GM12878 (cell line): ENCODE results near the gene PRORP. TPM values are rescaled to one million over a fixed set of nuclear protein-coding genes. Genes with fewer than 3 reads are reported as not detected.

Source experiments
- ATAC-seq: fragments of 200-7000 bp; cut with Tn5 transposase; 3 replicates; pipeline ENCODE4 v1.9.1; 2020; ENCODE audit warnings: mild to moderate bottlenecking, moderate library complexity
- BruUV-seq: library from RNA; stranded (reverse); fragments of 400-500 nt; replicated peaks from 2 replicates; lab custom pipeline; 2021; lab: Mats Ljungman, UMichigan
- CTCF ChIA-PET: fragments of 300-600 bp; sonication (Branson Sonifier 250); formaldehyde crosslinking; extraction: SDS; loops from one replicate; lab custom pipeline; 2021; ENCODE audit warnings: inconsistent platforms; lab: Yijun Ruan, JAX
- POLR2A ChIA-PET: fragments of 350-600 bp; formaldehyde crosslinking; extraction: SDS; loops from one replicate; lab custom pipeline; 2021; ENCODE audit warnings: inconsistent platforms; lab: Charles Lee
- RAD21 ChIA-PET: fragments of 300-600 bp; sonication (Branson Sonifier 250); formaldehyde crosslinking; loops from one replicate; lab custom pipeline; 2023; ENCODE audit warnings: antibody characterized with exemption; ENCODE audit not compliant: unreplicated experiment; lab: Charles Lee
- SMC1A ChIA-PET: fragments of 300-600 bp; sonication (Branson Sonifier 250); formaldehyde crosslinking; loops from one replicate; lab custom pipeline; 2023; ENCODE audit not compliant: unreplicated experiment, uncharacterized antibody; lab: Charles Lee
- DNase-seq: peaks from one replicate; pipeline ENCODE4 v3.0.0-alpha.2; 2011; ENCODE audit warnings: low read depth, low spot score
- FAIRE-seq: peaks from 3 replicates; lab custom pipeline; 2011; peaks lifted over from hg19 to GRCh38; lab: Jason Lieb, UNC
- H2AFZ ChIP-seq: 2 replicates; pipeline ENCODE4 v1.6.0; 2011; ENCODE audit warnings: low read depth, low read length, control low read depth; ENCODE audit not compliant: control insufficient read depth
- H3K27ac ChIP-seq: 2 replicates; pipeline ENCODE4 v1.5.1; 2011; ENCODE audit warnings: control low read depth; ENCODE audit not compliant: control insufficient read depth, insufficient read depth
- H3K27me3 ChIP-seq, 2 experiments: replicated peaks in 1 of 2; 2 replicates each; pipeline versions ENCODE4 v1.6.0 to v1.6.1; 2011; ENCODE audit warnings: low read length in 1 of 2; ENCODE audit not compliant: control insufficient read depth in 2 of 2, insufficient read depth in 2 of 2
- H3K36me3 ChIP-seq, 2 experiments: 2 replicates each; pipeline ENCODE4 v1.5.1; 2011; ENCODE audit warnings: low read length in 1 of 2; ENCODE audit not compliant: control insufficient read depth in 2 of 2, insufficient read depth in 2 of 2
- H3K4me1 ChIP-seq: 2 replicates; pipeline ENCODE4 v1.6.1; 2011; ENCODE audit warnings: mild to moderate bottlenecking, low read length, moderate library complexity, mixed read lengths; ENCODE audit not compliant: control insufficient read depth, insufficient read depth
- H3K4me2 ChIP-seq: 2 replicates; pipeline ENCODE4 v1.6.0; 2011; ENCODE audit warnings: control low read depth; ENCODE audit not compliant: control insufficient read depth, insufficient read depth
- H3K4me3 ChIP-seq: fragments of 200-600 bp; sonication (generic); 2 replicates; pipeline ENCODE4 v1.5.1; 2016
- H3K79me2 ChIP-seq: 2 replicates; pipeline ENCODE4 v1.6.0; 2011; ENCODE audit warnings: low read length; ENCODE audit not compliant: control insufficient read depth, insufficient read depth
- H3K9ac ChIP-seq: 2 replicates; pipeline ENCODE4 v1.8.0; 2011; ENCODE audit warnings: low read length, control low read depth, mixed read lengths; ENCODE audit not compliant: control insufficient read depth, insufficient read depth
- H3K9me3 ChIP-seq: replicated peaks from 3 replicates; pipeline ENCODE4 v1.5.1; 2011; ENCODE audit warnings: mild to moderate bottlenecking, low read length; ENCODE audit not compliant: control insufficient read depth, insufficient read depth
- H4K20me1 ChIP-seq: 2 replicates; pipeline ENCODE4 v1.6.0; 2011; ENCODE audit not compliant: control insufficient read depth, insufficient read depth
- ASH2L ChIP-seq: fragments of 300-600, 200-600 bp; sonication (generic); IDR thresholded peaks from 2 replicates; pipeline ENCODE4 v1.6.1; 2017; ENCODE audit warnings: low read depth, mild to moderate bottlenecking, borderline replicate concordance
- CHD4 ChIP-seq: fragments of 200-600 bp; sonication (generic); IDR thresholded peaks from 2 replicates; pipeline ENCODE4 v1.6.1; 2016; ENCODE audit warnings: mild to moderate bottlenecking
- DPF2 ChIP-seq: fragments of 450-650 bp; IDR thresholded peaks from 2 replicates; pipeline ENCODE4 v1.6.1; 2017; ENCODE audit warnings: mild to moderate bottlenecking
- HDGF ChIP-seq: fragments of 450-650 bp; IDR thresholded peaks from 2 replicates; pipeline ENCODE4 v1.6.1; 2016; ENCODE audit warnings: antibody characterized with exemption
- IKZF2 ChIP-seq, 2 experiments: fragments of 450-650 bp; IDR thresholded peaks; 2 replicates each; pipeline ENCODE4 v1.6.1; 2017; ENCODE audit warnings: mild to moderate bottlenecking in 2 of 2, moderate library complexity in 2 of 2
- SIN3A ChIP-seq: IDR thresholded peaks from 2 replicates; pipeline ENCODE4 v1.6.1; 2012; ENCODE audit warnings: low read depth, low read length, improper control_type of control experiment
- TARDBP ChIP-seq: IDR thresholded peaks from 2 replicates; pipeline ENCODE4 v1.6.1; 2016; ENCODE audit warnings: borderline replicate concordance
- WGBS: methylation state at CpG from one replicate; pipeline ENCODE4 v1.1.6; 2016; ENCODE audit warnings: low lambda C conversion rate; ENCODE audit not compliant: insufficient replicate concordance, insufficient coverage; ENCODE audit errors: missing lambda C conversion rate; 5-methylcytosine and 5-hydroxymethylcytosine counted together
- in situ Hi-C: fragments of 300-500 bp; cut with MboI; formaldehyde crosslinking; loops from 9 replicates; pipeline ENCODE4 v1.14.3; 2018; ENCODE audit warnings: mixed read lengths
- intact Hi-C: fragments of 100-400 bp; cut with micrococcal nuclease; formaldehyde crosslinking; loops from one replicate; pipeline ENCODE4 v1.14.2; 2022; ENCODE audit not compliant: unreplicated experiment
- polyA plus RNA-seq, 11 experiments: library from polyadenylated mRNA; depleted of rRNA in 4 of 11; unstranded in 6 of 11; stranded (reverse) in 5 of 11; fragments of >200 nt; fragmentation: Nextera tagmentation in 4 of 11; fragmentation: Illumina TruSeq in 1 of 11; extraction: Ambion mirVana in 4 of 11; extraction: Trizol in 1 of 11; gene quantifications; 1 replicate in 1 of 11; 2 replicates in 10 of 11; pipeline versions ENCODE4 v1.2.1 to v1.2.3, GENCODE V29; 2011 to 2016; ENCODE audit warnings: inconsistent platforms in 2 of 11, missing spikeins in 2 of 11, low read depth in 1 of 11
- total RNA-seq, 4 experiments: library from RNA; depleted of rRNA in 3 of 4; stranded (reverse); fragments of >200 nt in 3 of 4; fragmentation: Illumina TruSeq in 1 of 4; extraction: Trizol in 1 of 4; gene quantifications; 2 replicates each; pipeline versions ENCODE4 v1.2.1 to v1.2.3, GENCODE V29; 2013 to 2021
- TF ChIP-seq, protein P1 (sequence below): fragments of 450-650 bp; IDR thresholded peaks from 2 replicates; pipeline ENCODE4 v1.6.1; 2017; ENCODE audit warnings: low read depth, mild to moderate bottlenecking, moderate library complexity
- TF ChIP-seq, protein P2 (sequence below): IDR thresholded peaks from 2 replicates; pipeline ENCODE4 v1.6.1; 2012; ENCODE audit warnings: low read depth, low read length, improper control_type of control experiment
- TF ChIP-seq, protein P3 (sequence below): IDR thresholded peaks from 2 replicates; pipeline ENCODE4 v1.6.1; 2012; ENCODE audit warnings: improper control_type of control experiment, low read depth, low read length; ENCODE audit not compliant: insufficient replicate concordance
- TF ChIP-seq, protein P4 (sequence below): fragments of 450-650 bp; IDR thresholded peaks from 2 replicates; pipeline ENCODE4 v1.6.1; 2016; ENCODE audit warnings: mild to moderate bottlenecking
- TF ChIP-seq, protein P5 (sequence below): fragments of 450-650 bp; IDR thresholded peaks from 2 replicates; pipeline ENCODE4 v1.6.1; 2014; ENCODE audit warnings: mild to moderate bottlenecking

PRORP gene
- total and polyA plus RNA-seq, 10 of the 15 experiments (the other 5 are each of a cell fraction or from before 2014, with no cell fraction given), result 38.8 to 61.3 (median 46.7) TPM

DNA sequence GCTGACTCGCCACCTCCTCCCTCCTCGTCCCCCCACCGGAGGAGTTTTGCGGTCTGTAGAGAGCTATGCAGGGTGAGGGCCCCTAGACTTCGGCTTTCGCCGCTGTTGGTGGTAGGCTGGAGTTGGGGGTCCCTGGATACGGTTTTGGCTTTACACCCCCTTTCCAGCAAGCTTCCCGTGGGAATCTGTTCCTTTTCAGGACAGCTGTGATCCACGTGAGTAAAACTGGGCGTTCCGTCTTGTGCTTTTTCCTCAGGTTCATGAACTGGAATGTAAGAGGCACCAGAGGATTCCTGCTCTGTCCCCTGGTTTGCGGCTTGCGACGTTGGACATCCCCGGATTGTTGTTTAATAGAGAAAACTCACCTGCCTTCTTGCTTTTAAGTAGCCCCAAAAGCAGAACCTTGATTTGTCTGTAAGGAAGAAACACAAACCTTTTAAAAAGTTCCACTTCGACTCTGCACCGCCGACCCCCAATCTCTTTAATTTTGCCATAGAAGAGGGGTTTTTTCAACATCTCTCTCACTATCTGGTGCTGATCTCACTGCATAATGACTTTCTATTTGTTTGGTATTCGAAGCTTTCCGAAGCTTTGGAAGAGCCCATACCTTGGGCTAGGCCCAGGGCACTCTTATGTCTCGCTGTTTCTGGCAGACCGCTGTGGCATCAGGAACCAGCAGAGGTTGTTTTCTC, 490 bp downstream of the PRORP start:
- no peaks in the 10 kb centered on the region for H3K27me3 ChIP-seq
- peak overlapping the region; percentile 98 for H3K4me2 ChIP-seq
- ATAC-seq, result 0 out of 3 replicates have a peak, but pooled peaks have one; percentile 0
- no peaks in the 10 kb centered on the region for H4K20me1 ChIP-seq
- no peaks in the 10 kb centered on the region for H3K36me3 ChIP-seq
- 7% methylated on average over 23 of the region's 23 CpGs for whole genome bisulfite sequencing
- H3K4me3 ChIP-seq, result peak overlapping the region; percentile 83
- intact Hi-C loops, result loop anchor here (1.0 to 5.0 kb wide), 3 partner anchors 77 to 251 kb away; partner anchors contain the start of gene FAM177A1
- peaks cover 26% of the 10 kb centered on the region for H3K79me2 ChIP-seq
- H3K9me3 ChIP-seq, result no peaks in the 10 kb centered on the region
- FAIRE-seq, result no peak
- ChIA-PET POLR2A (interaction anchor here (0.6 to 2.5 kb wide), 13 partner anchors 33 to 791 kb away, joined by 3 to 20 read pairs (median 4); partner anchors contain the start of genes BAZ1A, FAM177A1 and SRP54), RAD21 (interaction anchor here (0.6 to 2.6 kb wide), 10 partner anchors 18 to 453 kb away, joined by 3 to 11 read pairs (median 3); partner anchors contain the start of genes PSMA6 and SRP54), SMC1A (interaction anchor here (0.6 to 1.9 kb wide), 13 partner anchors 12 to 294 kb away, joined by 3 to 7 read pairs (median 5); partner anchors contain the start of gene SRP54), CTCF (interaction anchor here (1.2 to 4.5 kb wide), 6 partner anchors 12 to 692 kb away, joined by 3 to 29 read pairs (median 4); no protein-coding TSS in a partner anchor)
- peak overlapping the region; percentile 98 for H3K9ac ChIP-seq
- DNase-seq, result no peak
- H2AFZ ChIP-seq, result peak overlapping the region; percentile 100
- in situ Hi-C loops, result no loop called here
- H3K4me1 ChIP-seq, result 0 out of 2 replicates have a peak, but pooled peaks cover 2% of the 10 kb centered on the region
- H3K27ac ChIP-seq, result peak overlapping the region; percentile 99
- BruUV-seq, result TSS peak; percentile 72
- TF ChIP-seq DPF2 (0 out of 2 replicates have a peak, but pooled peaks have one; percentile 7), ASH2L (no peak), TARDBP (no peak), HDGF (peak; percentile 71), IKZF2 (IDR thresholded peaks at IDR 0.05) (0 out of 4 replicates have a peak, but pooled peaks of 1 of the 2 experiments have one; percentile 49), CHD4 (no peak), SIN3A (peak; percentile 15; the same call in 1 of the 2 replicates)
- TF ChIP-seq, protein P1, sequence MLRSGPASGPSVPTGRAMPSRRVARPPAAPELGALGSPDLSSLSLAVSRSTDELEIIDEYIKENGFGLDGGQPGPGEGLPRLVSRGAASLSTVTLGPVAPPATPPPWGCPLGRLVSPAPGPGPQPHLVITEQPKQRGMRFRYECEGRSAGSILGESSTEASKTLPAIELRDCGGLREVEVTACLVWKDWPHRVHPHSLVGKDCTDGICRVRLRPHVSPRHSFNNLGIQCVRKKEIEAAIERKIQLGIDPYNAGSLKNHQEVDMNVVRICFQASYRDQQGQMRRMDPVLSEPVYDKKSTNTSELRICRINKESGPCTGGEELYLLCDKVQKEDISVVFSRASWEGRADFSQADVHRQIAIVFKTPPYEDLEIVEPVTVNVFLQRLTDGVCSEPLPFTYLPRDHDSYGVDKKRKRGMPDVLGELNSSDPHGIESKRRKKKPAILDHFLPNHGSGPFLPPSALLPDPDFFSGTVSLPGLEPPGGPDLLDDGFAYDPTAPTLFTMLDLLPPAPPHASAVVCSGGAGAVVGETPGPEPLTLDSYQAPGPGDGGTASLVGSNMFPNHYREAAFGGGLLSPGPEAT, result peak; percentile 34; the same call in 1 of the 2 replicates
- TF ChIP-seq, protein P2, sequence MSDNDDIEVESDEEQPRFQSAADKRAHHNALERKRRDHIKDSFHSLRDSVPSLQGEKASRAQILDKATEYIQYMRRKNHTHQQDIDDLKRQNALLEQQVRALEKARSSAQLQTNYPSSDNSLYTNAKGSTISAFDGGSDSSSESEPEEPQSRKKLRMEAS, result 0 out of 2 replicates have a peak, but pooled peaks have one; percentile 55
- TF ChIP-seq, protein P3, sequence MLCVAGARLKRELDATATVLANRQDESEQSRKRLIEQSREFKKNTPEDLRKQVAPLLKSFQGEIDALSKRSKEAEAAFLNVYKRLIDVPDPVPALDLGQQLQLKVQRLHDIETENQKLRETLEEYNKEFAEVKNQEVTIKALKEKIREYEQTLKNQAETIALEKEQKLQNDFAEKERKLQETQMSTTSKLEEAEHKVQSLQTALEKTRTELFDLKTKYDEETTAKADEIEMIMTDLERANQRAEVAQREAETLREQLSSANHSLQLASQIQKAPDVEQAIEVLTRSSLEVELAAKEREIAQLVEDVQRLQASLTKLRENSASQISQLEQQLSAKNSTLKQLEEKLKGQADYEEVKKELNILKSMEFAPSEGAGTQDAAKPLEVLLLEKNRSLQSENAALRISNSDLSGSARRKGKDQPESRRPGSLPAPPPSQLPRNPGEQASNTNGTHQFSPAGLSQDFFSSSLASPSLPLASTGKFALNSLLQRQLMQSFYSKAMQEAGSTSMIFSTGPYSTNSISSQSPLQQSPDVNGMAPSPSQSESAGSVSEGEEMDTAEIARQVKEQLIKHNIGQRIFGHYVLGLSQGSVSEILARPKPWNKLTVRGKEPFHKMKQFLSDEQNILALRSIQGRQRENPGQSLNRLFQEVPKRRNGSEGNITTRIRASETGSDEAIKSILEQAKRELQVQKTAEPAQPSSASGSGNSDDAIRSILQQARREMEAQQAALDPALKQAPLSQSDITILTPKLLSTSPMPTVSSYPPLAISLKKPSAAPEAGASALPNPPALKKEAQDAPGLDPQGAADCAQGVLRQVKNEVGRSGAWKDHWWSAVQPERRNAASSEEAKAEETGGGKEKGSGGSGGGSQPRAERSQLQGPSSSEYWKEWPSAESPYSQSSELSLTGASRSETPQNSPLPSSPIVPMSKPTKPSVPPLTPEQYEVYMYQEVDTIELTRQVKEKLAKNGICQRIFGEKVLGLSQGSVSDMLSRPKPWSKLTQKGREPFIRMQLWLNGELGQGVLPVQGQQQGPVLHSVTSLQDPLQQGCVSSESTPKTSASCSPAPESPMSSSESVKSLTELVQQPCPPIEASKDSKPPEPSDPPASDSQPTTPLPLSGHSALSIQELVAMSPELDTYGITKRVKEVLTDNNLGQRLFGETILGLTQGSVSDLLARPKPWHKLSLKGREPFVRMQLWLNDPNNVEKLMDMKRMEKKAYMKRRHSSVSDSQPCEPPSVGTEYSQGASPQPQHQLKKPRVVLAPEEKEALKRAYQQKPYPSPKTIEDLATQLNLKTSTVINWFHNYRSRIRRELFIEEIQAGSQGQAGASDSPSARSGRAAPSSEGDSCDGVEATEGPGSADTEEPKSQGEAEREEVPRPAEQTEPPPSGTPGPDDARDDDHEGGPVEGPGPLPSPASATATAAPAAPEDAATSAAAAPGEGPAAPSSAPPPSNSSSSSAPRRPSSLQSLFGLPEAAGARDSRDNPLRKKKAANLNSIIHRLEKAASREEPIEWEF, result no peak
- TF ChIP-seq, protein P4, sequence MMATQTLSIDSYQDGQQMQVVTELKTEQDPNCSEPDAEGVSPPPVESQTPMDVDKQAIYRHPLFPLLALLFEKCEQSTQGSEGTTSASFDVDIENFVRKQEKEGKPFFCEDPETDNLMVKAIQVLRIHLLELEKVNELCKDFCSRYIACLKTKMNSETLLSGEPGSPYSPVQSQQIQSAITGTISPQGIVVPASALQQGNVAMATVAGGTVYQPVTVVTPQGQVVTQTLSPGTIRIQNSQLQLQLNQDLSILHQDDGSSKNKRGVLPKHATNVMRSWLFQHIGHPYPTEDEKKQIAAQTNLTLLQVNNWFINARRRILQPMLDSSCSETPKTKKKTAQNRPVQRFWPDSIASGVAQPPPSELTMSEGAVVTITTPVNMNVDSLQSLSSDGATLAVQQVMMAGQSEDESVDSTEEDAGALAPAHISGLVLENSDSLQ, result 0 out of 2 replicates have a peak, but pooled peaks have one; percentile 20
- TF ChIP-seq, protein P5, sequence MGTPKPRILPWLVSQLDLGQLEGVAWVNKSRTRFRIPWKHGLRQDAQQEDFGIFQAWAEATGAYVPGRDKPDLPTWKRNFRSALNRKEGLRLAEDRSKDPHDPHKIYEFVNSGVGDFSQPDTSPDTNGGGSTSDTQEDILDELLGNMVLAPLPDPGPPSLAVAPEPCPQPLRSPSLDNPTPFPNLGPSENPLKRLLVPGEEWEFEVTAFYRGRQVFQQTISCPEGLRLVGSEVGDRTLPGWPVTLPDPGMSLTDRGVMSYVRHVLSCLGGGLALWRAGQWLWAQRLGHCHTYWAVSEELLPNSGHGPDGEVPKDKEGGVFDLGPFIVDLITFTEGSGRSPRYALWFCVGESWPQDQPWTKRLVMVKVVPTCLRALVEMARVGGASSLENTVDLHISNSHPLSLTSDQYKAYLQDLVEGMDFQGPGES, result no peak
